ENCODE data around the gene COL23A1. TPM values are rescaled to one million over a fixed set of nuclear protein-coding genes. Genes with fewer than 3 reads are reported as not detected.

The COL23A1 gene
- total RNA-seq, 2 experiments from 2014 or later: 0.21 to 0.22 TPM

DNA sequence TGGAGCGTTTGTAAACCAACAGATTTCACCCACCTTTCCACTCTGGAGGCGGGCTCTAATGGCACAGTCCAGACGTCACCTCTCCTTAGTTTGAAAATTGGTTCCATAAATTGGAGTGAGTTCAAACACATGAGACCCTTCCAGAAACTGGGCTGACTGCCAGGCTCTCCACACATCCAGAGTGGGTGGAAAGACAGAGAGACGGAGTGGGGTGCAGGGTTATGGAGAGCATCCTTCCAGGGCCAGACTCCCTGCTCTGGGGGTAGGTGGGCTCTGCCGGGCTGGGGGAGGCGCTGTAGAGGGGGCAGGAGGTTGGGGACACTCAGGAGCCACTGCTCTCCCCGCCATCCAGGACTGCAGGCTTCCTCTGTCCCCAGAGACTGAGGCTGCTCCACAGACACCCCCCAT lies 252.9 kb downstream of the COL23A1 start:
- Mint-ChIP-seq H3K27me3 (no peaks in the 10 kb centered on the region), H3K27ac (no peak overlapping the region), H3K4me1 (no peaks in the 10 kb centered on the region), H3K4me3 (no peak overlapping the region), H3K36me3 (no peaks in the 10 kb centered on the region), H3K9me3 (no peaks in the 10 kb centered on the region)
- DNase-seq: no peak

GRCh38 chr5:178336889-178337288 lies 253.3 kb downstream of the COL23A1 start:
- H3K4me3 Mint-ChIP-seq: no peak overlapping the region
- DNase-seq: no peak
- no peaks in the 10 kb centered on the region for H3K9me3 Mint-ChIP-seq
- H3K4me1 Mint-ChIP-seq: no peaks in the 10 kb centered on the region
- no peaks in the 10 kb centered on the region for H3K36me3 Mint-ChIP-seq
- H3K27ac Mint-ChIP-seq: no peak overlapping the region
- H3K27me3 Mint-ChIP-seq: no peaks in the 10 kb centered on the region

DNA sequence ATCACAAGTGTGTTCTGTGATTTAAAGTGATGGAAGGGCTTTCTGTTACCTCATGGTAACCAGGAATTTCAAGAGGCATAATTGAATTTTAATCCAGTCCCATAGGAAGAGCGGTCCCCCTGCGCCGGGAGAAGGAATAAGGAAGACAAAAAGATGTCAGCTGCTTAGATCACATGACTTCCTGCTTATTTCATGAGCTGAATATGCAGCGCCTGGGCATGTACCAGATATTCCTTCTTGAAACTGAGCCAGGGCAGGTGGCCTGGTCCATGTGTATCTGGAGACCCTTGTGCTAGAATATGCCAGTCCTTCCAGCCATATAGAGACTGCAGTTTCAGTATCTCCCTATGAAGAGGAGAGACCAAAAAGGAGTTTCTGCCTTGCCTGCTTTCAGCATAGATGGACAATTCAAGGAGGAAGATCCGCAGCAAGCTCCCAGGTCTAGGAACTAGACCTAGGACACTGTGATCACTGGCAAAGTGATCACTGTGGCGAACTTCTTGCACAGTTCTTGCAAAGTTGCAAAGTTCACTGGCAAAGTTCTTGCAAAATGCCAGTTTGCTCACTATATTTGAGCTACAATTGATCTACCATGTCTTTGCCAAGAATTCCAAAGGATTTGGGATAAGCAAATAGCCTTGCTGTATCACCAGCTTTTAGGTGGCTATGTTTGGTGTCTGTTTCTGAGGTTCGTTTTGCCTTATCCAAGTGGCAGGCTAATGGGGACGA lies 254.7 kb downstream of the COL23A1 start:
- Mint-ChIP-seq H3K4me1 (peaks cover 7% of the 10 kb centered on the region), H3K9me3 (no peaks in the 10 kb centered on the region), H3K36me3 (no peaks in the 10 kb centered on the region)

DNA sequence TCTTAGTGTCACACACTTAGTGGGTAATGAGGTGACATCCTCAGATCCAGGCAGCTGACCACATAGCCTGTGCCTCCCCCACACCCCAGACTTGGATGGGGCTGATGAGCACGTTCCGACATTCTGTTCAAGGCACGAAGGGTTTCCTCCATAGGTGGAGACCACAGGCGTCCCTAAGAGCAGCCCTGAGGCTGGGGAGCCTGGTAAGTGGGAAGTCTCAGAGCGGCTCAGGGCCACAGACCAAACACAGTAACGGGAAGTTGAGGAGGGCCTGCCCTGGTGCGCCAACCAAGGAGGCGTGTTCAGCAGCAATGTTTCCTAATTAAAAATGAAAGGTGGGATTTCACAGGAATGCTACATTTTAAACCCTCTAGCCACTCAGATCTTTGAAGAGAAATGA lies 255.3 kb downstream of the COL23A1 start:
- Mint-ChIP-seq H3K36me3 (no peaks in the 10 kb centered on the region), H3K4me3 (no peak overlapping the region), H3K27ac (no peak overlapping the region), H3K9me3 (no peaks in the 10 kb centered on the region), H3K27me3 (no peaks in the 10 kb centered on the region), H3K4me1 (peaks cover 7% of the 10 kb centered on the region)
- no peak for DNase-seq

More for the DNA sequence above, 254.7 kb downstream of the COL23A1 start:
- Mint-ChIP-seq H3K27ac (no peak overlapping the region), H3K27me3 (no peaks in the 10 kb centered on the region), H3K4me3 (no peak overlapping the region)
- DNase-seq: no peak

DNA sequence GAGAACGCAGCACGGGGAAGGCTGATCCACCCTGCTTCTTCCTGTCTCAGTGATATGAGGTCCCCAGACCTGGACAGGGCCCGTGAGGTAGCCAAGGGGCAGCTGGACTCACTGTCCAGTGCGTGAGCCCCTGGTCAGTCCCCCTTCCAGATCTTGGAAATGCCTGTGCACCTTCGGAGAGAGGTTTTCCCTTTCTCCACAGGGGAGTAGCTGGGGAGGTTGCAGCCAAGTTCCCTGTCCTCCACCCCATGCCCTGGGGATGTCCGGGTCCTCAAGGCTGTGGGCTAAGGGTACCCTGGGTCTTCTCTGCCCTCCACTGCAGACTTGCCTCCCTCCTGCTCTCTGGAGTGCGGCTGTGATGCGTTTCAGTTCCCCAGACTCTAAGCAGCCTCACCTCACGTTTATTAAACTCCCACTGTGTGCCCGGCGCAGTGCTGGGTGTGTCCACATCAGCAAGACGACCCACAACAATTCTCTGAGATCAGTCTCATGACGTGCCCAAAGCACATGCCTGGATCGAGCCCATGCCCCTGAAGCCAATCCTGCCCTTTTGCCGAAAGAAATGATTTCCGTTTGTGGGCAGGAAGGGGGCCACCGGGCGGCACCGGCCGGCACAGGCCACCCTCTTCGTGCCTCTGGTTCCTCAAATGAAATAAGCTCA lies 256.2 kb downstream of the COL23A1 start:
- H3K27ac Mint-ChIP-seq: no peak overlapping the region
- H3K4me1 Mint-ChIP-seq: peaks cover 7% of the 10 kb centered on the region
- no peaks in the 10 kb centered on the region for H3K36me3 Mint-ChIP-seq
- no peak for DNase-seq
- H3K27me3 Mint-ChIP-seq: no peaks in the 10 kb centered on the region
- H3K4me3 Mint-ChIP-seq: no peak overlapping the region
- no peaks in the 10 kb centered on the region for H3K9me3 Mint-ChIP-seq

DNA sequence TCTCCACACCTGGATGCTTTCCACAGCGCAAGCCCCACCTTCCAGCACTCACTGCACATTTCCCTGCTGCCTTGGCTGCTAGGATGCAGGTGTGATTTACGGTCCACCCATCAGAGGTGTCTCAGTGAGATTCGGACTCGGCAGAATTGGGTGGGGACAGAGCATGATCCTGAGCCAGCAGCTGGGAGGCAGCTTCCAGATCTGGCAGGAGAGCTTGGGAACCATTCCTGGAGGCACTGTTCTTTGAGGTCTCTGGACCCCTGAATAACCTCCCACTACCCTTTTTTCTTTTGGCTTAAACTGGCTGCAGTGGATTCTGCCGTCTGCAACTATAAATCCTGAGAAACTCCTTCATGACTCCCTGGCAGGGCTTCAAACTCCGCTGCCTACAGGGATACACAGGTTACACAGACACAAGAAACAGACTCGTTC lies 258.0 kb downstream of the COL23A1 start:
- Mint-ChIP-seq H3K4me1 (peaks cover 7% of the 10 kb centered on the region), H3K27ac (no peak overlapping the region), H3K9me3 (no peaks in the 10 kb centered on the region), H3K27me3 (no peaks in the 10 kb centered on the region), H3K4me3 (no peak overlapping the region), H3K36me3 (no peaks in the 10 kb centered on the region)
- DNase-seq: no peak

- Mint-ChIP-seq H3K36me3 (no peaks in the 10 kb centered on the region), H3K4me1 (peaks cover 7% of the 10 kb centered on the region), H3K9me3 (no peaks in the 10 kb centered on the region), H3K4me3 (no peak overlapping the region), H3K27me3 (no peaks in the 10 kb centered on the region), H3K27ac (no peak overlapping the region)
- no peak for DNase-seq
Measured at GRCh38 chr5:178331491-178331996, 258.6 kb downstream of the COL23A1 start.

- Mint-ChIP-seq H3K4me1 (peaks cover 7% of the 10 kb centered on the region), H3K27ac (peak overlapping the region; percentile 81), H3K36me3 (no peaks in the 10 kb centered on the region), H3K4me3 (peak overlapping the region; percentile 19), H3K9me3 (no peaks in the 10 kb centered on the region), H3K27me3 (no peaks in the 10 kb centered on the region)
- DNase-seq: peak; percentile 15
Measured at GRCh38 chr5:178330791-178331404, 259.3 kb downstream of the COL23A1 start.

GRCh38 chr5:178328826-178329730 lies 261.1 kb downstream of the COL23A1 start:
- Mint-ChIP-seq H3K27ac (no peak overlapping the region), H3K36me3 (no peaks in the 10 kb centered on the region)

DNA sequence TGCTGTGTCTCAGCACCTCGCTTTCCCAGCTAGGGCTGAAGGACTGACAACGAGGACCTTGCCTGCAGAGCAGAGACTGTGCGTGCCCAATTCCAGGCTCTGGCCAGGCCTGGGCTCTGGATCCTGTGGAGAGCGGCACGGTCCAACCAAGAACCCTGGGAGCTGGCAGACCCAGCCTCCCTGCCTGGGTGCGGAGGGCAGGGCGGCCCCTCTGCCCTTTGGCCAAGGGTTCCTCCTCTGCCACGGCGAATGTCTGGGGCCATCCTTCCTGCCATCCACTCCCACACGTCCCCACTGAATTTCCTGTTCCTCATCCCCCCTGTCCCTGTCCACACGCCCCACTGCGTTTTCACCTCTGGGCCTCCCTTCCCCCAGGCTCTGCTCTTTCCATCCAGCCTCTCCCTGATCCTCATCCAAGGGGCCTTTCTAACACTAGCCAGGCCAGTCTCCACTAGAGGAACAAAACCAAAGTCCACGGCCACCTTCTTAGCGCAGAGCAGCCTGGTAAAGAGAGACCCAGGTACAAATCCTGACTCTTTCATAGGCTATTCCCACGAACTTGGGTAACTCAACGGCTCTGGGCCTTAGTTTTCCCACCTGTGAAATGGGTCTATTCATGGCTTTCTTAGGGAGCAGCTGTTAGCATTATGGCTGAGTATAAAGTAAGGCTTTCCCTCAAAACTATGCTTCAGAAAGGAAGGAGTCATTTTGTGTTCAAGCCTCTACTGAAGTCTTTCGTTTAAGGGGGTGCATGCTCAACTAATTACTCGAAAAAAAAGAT lies 262.1 kb downstream of the COL23A1 start:
- DNase-seq: no peak
- H3K9me3 Mint-ChIP-seq: no peaks in the 10 kb centered on the region
- H3K27me3 Mint-ChIP-seq: no peaks in the 10 kb centered on the region
- no peaks in the 10 kb centered on the region for H3K36me3 Mint-ChIP-seq
- H3K4me1 Mint-ChIP-seq: peaks cover 7% of the 10 kb centered on the region
- H3K4me3 Mint-ChIP-seq: no peak overlapping the region
- no peak overlapping the region for H3K27ac Mint-ChIP-seq

More at GRCh38 chr5:178328826-178329730, 261.1 kb downstream of the COL23A1 start:
- H3K9me3 Mint-ChIP-seq: no peaks in the 10 kb centered on the region
- no peak for DNase-seq
- H3K4me1 Mint-ChIP-seq: peaks cover 7% of the 10 kb centered on the region
- no peaks in the 10 kb centered on the region for H3K27me3 Mint-ChIP-seq
- no peak overlapping the region for H3K4me3 Mint-ChIP-seq

- Mint-ChIP-seq H3K27ac (no peak overlapping the region), H3K9me3 (no peaks in the 10 kb centered on the region), H3K36me3 (no peaks in the 10 kb centered on the region), H3K27me3 (no peaks in the 10 kb centered on the region), H3K4me1 (peaks cover 7% of the 10 kb centered on the region), H3K4me3 (no peak overlapping the region)
- no peak for DNase-seq
Measured at GRCh38 chr5:178327446-178327845, 262.7 kb downstream of the COL23A1 start.

GRCh38 chr5:178326374-178326715 lies 263.8 kb downstream of the COL23A1 start:
- Mint-ChIP-seq H3K27me3 (no peaks in the 10 kb centered on the region), H3K9me3 (no peaks in the 10 kb centered on the region), H3K36me3 (no peaks in the 10 kb centered on the region), H3K4me1 (peaks cover 7% of the 10 kb centered on the region), H3K27ac (no peak overlapping the region), H3K4me3 (no peak overlapping the region)
- no peak for DNase-seq

- peaks cover 4% of the 10 kb centered on the region for H3K4me1 Mint-ChIP-seq
- no peak overlapping the region for H3K4me3 Mint-ChIP-seq
- DNase-seq: no peak
- H3K9me3 Mint-ChIP-seq: no peaks in the 10 kb centered on the region
- no peak overlapping the region for H3K27ac Mint-ChIP-seq
- no peaks in the 10 kb centered on the region for H3K36me3 Mint-ChIP-seq
- H3K27me3 Mint-ChIP-seq: no peaks in the 10 kb centered on the region
Measured at GRCh38 chr5:178325679-178326373, 264.4 kb downstream of the COL23A1 start.

GRCh38 chr5:178325311-178325678 lies 264.9 kb downstream of the COL23A1 start:
- Mint-ChIP-seq H3K27me3 (no peaks in the 10 kb centered on the region), H3K9me3 (no peaks in the 10 kb centered on the region), H3K4me1 (no peaks in the 10 kb centered on the region), H3K27ac (no peak overlapping the region), H3K4me3 (no peak overlapping the region), H3K36me3 (no peaks in the 10 kb centered on the region)
- no peak for DNase-seq

Data from activated naive CD8-positive, alpha-beta T cell treated with anti-CD3 and anti-CD28 coated beads for 36 hours (primary cell).